Activated B cell treated with CpG ODN at 0.5 μM for 24 hours (primary cell): ENCODE results near the gene RFX2. TPM values are rescaled to one million over a fixed set of nuclear protein-coding genes. Genes with fewer than 3 reads are reported as not detected.

Experiments
- ATAC-seq: fragments of 200-7000 bp; cut with Tn5 transposase; one replicate; pipeline ENCODE4 v1.10.0; 2021; ENCODE audit warnings: low read depth, mild to moderate bottlenecking, moderate library complexity
- CTCF ChIA-PET: fragments of 350-600 bp; sonication (Branson Sonifier 250); formaldehyde crosslinking; loops from one replicate; lab custom pipeline; 2021; ENCODE audit warnings: antibody characterized with exemption; lab: Charles Lee
- POLR2A ChIA-PET: fragments of 350-600 bp; sonication (Branson Sonifier 250); formaldehyde crosslinking; loops from one replicate; lab custom pipeline; 2021; ENCODE audit warnings: antibody characterized with exemption; lab: Charles Lee
- DNase-seq: peaks from one replicate; pipeline ENCODE4 v3.0.0; 2022
- H3K27ac Mint-ChIP-seq: one replicate; pipeline ENCODE4 v1.8.0; 2020; ENCODE audit warnings: mixed read lengths
- H3K27me3 Mint-ChIP-seq: one replicate; pipeline ENCODE4 v1.8.0; 2021; ENCODE audit warnings: mixed read lengths
- H3K36me3 Mint-ChIP-seq: one replicate; pipeline ENCODE4 v1.8.0; 2021; ENCODE audit warnings: low read depth, mixed read lengths
- H3K4me1 Mint-ChIP-seq: one replicate; pipeline ENCODE4 v1.8.0; 2021; ENCODE audit warnings: mixed read lengths
- H3K4me3 Mint-ChIP-seq: one replicate; pipeline ENCODE4 v1.8.0; 2020; ENCODE audit warnings: mild to moderate bottlenecking, mixed read lengths
- H3K9me3 Mint-ChIP-seq: one replicate; pipeline ENCODE4 v1.8.0; 2020; ENCODE audit warnings: mixed read lengths
- CTCF ChIP-seq: fragments of 200-600 bp; IDR thresholded peaks from one replicate; pipeline ENCODE4 v1.8.0; 2022; ENCODE audit warnings: antibody characterized with exemption, mild to moderate bottlenecking
- intact Hi-C: fragments of 100-400 bp; cut with micrococcal nuclease; formaldehyde crosslinking; loops from one replicate; pipeline ENCODE4 v1.15.1; 2024
- total RNA-seq: library from RNA; stranded (reverse); gene quantifications from 2 replicates; pipeline ENCODE4 v1.2.3, GENCODE V29; 2022

The RFX2 gene
- total RNA-seq, 1 donor from 2014 or later: 7.0 TPM

GRCh38 chr19:5958074-5958850 lies 152.0 kb downstream of the RFX2 start:
- CTCF ChIA-PET: no interaction called here
- no peak overlapping the region for H3K4me3 Mint-ChIP-seq
- no peak for ATAC-seq

GRCh38 chr19:5957170-5957569 lies 153.1 kb downstream of the RFX2 start:
- Mint-ChIP-seq H3K4me3 (no peak overlapping the region), H3K36me3 (peaks cover 25% of the 10 kb centered on the region), H3K27me3 (no peaks in the 10 kb centered on the region), H3K9me3 (no peaks in the 10 kb centered on the region), H3K4me1 (peaks cover 77% of the 10 kb centered on the region), H3K27ac (no peak overlapping the region)
- ATAC-seq (no peak), DNase-seq (no peak)
- intact Hi-C loops: no loop called here
- TF ChIP-seq CTCF: no peak
- POLR2A ChIA-PET: no interaction called here
- CTCF ChIA-PET: no interaction called here

More at GRCh38 chr19:5958074-5958850, 152.0 kb downstream of the RFX2 start:
- DNase-seq: no peak
- H3K36me3 Mint-ChIP-seq: peaks cover 25% of the 10 kb centered on the region
- no peak overlapping the region for H3K27ac Mint-ChIP-seq
- H3K27me3 Mint-ChIP-seq: no peaks in the 10 kb centered on the region
- TF ChIP-seq CTCF: no peak
- H3K4me1 Mint-ChIP-seq: peaks cover 77% of the 10 kb centered on the region
- POLR2A ChIA-PET: no interaction called here
- intact Hi-C loops: no loop called here
- H3K9me3 Mint-ChIP-seq: no peaks in the 10 kb centered on the region

GRCh38 chr19:5956728-5957127 lies 153.6 kb downstream of the RFX2 start:
- POLR2A ChIA-PET: no interaction called here
- CTCF ChIA-PET: interaction anchor here (1.3 kb wide), 1 partner anchor 11 kb away, joined by 5 read pairs; no protein-coding TSS in a partner anchor
- no peak for ATAC-seq

DNA sequence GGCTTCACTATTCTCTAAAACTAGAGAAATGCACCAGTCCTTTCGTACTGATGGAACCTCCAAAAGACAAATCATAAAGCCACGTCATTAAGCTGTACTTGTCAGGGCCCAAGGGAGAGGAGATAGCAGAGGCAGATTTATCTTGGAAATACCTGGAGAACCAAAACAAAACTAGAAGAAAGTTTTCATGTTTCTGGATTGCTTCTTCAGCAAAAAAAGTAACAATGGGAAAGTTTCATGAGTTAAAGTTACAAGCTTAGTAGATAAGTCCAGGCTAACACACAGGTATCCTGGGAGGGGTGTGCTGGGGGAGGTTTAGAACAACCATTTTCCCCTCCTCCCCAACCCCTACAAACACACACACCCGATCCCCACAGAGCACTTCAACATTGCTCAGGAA lies 154.0 kb downstream of the RFX2 start:
- Mint-ChIP-seq H3K27me3 (no peaks in the 10 kb centered on the region), H3K4me1 (peaks cover 79% of the 10 kb centered on the region), H3K27ac (no peak overlapping the region), H3K9me3 (no peaks in the 10 kb centered on the region), H3K4me3 (no peak overlapping the region), H3K36me3 (peaks cover 25% of the 10 kb centered on the region)
- POLR2A ChIA-PET: no interaction called here
- no peak for TF ChIP-seq CTCF
- DNase-seq: no peak
- ATAC-seq: no peak
- intact Hi-C loops: no loop called here
- CTCF ChIA-PET: interaction anchor here (1.3 kb wide), 1 partner anchor 11 kb away, joined by 5 read pairs; no protein-coding TSS in a partner anchor

More at GRCh38 chr19:5956728-5957127, 153.6 kb downstream of the RFX2 start:
- H3K27ac Mint-ChIP-seq: no peak overlapping the region
- H3K36me3 Mint-ChIP-seq: peaks cover 25% of the 10 kb centered on the region
- no peaks in the 10 kb centered on the region for H3K9me3 Mint-ChIP-seq
- no peaks in the 10 kb centered on the region for H3K27me3 Mint-ChIP-seq
- TF ChIP-seq CTCF: no peak
- no peak overlapping the region for H3K4me3 Mint-ChIP-seq
- peaks cover 77% of the 10 kb centered on the region for H3K4me1 Mint-ChIP-seq
- intact Hi-C loops: no loop called here
- DNase-seq: no peak

DNA sequence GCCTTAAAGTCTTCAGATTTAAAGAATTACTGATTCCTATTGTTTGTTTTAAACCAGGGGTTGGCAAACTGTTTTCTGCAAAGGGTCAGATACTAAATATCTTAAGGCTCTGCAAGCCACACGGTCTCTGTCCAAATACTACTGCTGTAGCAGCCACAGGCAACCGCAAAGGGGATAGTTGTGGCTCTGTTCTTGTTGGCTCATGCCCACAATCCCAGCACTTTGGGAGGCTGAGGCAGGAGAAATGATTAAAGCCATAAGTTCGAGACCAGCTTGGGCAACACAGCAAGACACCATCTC lies 154.7 kb downstream of the RFX2 start:
- Mint-ChIP-seq H3K4me3 (no peak overlapping the region), H3K4me1 (peaks cover 79% of the 10 kb centered on the region), H3K27me3 (no peaks in the 10 kb centered on the region), H3K9me3 (no peaks in the 10 kb centered on the region), H3K36me3 (peaks cover 28% of the 10 kb centered on the region), H3K27ac (no peak overlapping the region)
- DNase-seq (no peak), ATAC-seq (no peak)
- CTCF ChIA-PET: interaction anchor here (1.3 kb wide), 1 partner anchor 12 kb away, joined by 5 read pairs; no protein-coding TSS in a partner anchor
- intact Hi-C loops: no loop called here
- POLR2A ChIA-PET: no interaction called here
- no peak for TF ChIP-seq CTCF
